Measurements from ENCODE around the gene GSK3A. TPM values are rescaled to one million over a fixed set of nuclear protein-coding genes. Genes with fewer than 3 reads are reported as not detected.

Gene GSK3A
- total and polyA plus RNA-seq, 2 experiments from 2014 or later, result 17.7 to 40.7 TPM

DNA sequence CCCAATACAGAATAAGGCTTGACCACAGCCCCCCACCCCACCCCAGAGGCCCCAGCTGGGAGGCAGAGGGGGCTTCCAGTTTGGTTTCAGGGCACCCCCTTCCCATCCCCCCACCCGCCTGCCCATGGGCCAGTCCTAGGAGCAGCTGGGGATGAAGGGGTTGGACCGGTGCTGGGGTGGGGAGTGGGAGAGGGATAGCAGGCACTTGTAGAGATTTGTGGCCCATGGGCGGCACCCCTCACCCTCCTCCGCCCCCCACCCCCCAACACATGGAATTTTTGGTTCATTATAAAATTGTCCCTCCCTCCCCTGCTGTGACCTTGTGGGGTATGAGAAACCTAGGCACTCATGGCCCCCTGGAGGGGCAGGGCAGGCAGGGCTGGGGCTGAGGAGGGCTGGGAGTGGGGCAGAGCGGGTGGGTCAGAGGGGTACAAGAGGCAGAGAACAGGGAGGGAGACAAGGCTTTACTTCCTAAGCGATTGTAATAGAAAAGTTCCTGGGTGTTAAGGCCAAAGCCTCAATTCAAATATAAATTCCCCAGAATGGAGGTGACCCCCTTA is 5.3 kb upstream of the GSK3A start:
- Histone ChIP-seq H3K27ac (ENCODE audit: low read depth) (no peak overlapping the region), H3K79me2 (replicated peaks; ENCODE audit: insufficient read depth) (peaks cover 26% of the 10 kb centered on the region), H3K4me1 (ENCODE audit: insufficient read depth) (peaks cover 44% of the 10 kb centered on the region), H3K27me3 (ENCODE audit: insufficient read depth) (no peaks in the 10 kb centered on the region), H3K9me2 (ENCODE audit: insufficient read depth) (no peaks in the 10 kb centered on the region), H3F3A (replicated peaks; ENCODE audit: low read depth) (peaks cover 13% of the 10 kb centered on the region), H3K4me3 (no peak overlapping the region), H4K20me1 (replicated peaks; ENCODE audit: insufficient read depth) (no peaks in the 10 kb centered on the region; the same call in 1 of the 2 replicates), H2AFZ (no peak overlapping the region), H3K36me3 (ENCODE audit: insufficient read depth) (no peaks in the 10 kb centered on the region), H3K4me2 (no peak overlapping the region)
- Mint-ChIP-seq H3K27me3 (ENCODE audit: insufficient read depth, low read depth, poor library complexity) (peaks cover 26% of the 10 kb centered on the region), H3K9me3 (no peaks in the 10 kb centered on the region; the same call in 2 of the 3 replicates), H3K4me1 (peaks cover 44% of the 10 kb centered on the region), H3K36me3 (ENCODE audit: low read depth) (peaks cover 10% of the 10 kb centered on the region; the same call in 2 of the 3 replicates), H3K27ac (no peak overlapping the region), H3K4me3 (no peak overlapping the region)
- DNase-seq (ENCODE audit: low spot score) (no peak), ATAC-seq (no peak)
- TF ChIP-seq, protein P1, sequence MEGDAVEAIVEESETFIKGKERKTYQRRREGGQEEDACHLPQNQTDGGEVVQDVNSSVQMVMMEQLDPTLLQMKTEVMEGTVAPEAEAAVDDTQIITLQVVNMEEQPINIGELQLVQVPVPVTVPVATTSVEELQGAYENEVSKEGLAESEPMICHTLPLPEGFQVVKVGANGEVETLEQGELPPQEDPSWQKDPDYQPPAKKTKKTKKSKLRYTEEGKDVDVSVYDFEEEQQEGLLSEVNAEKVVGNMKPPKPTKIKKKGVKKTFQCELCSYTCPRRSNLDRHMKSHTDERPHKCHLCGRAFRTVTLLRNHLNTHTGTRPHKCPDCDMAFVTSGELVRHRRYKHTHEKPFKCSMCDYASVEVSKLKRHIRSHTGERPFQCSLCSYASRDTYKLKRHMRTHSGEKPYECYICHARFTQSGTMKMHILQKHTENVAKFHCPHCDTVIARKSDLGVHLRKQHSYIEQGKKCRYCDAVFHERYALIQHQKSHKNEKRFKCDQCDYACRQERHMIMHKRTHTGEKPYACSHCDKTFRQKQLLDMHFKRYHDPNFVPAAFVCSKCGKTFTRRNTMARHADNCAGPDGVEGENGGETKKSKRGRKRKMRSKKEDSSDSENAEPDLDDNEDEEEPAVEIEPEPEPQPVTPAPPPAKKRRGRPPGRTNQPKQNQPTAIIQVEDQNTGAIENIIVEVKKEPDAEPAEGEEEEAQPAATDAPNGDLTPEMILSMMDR (conservative IDR thresholded peaks at IDR 0.05; ENCODE audit: low read depth in 2 of 2), result no peak
- TF ChIP-seq, protein P2, sequence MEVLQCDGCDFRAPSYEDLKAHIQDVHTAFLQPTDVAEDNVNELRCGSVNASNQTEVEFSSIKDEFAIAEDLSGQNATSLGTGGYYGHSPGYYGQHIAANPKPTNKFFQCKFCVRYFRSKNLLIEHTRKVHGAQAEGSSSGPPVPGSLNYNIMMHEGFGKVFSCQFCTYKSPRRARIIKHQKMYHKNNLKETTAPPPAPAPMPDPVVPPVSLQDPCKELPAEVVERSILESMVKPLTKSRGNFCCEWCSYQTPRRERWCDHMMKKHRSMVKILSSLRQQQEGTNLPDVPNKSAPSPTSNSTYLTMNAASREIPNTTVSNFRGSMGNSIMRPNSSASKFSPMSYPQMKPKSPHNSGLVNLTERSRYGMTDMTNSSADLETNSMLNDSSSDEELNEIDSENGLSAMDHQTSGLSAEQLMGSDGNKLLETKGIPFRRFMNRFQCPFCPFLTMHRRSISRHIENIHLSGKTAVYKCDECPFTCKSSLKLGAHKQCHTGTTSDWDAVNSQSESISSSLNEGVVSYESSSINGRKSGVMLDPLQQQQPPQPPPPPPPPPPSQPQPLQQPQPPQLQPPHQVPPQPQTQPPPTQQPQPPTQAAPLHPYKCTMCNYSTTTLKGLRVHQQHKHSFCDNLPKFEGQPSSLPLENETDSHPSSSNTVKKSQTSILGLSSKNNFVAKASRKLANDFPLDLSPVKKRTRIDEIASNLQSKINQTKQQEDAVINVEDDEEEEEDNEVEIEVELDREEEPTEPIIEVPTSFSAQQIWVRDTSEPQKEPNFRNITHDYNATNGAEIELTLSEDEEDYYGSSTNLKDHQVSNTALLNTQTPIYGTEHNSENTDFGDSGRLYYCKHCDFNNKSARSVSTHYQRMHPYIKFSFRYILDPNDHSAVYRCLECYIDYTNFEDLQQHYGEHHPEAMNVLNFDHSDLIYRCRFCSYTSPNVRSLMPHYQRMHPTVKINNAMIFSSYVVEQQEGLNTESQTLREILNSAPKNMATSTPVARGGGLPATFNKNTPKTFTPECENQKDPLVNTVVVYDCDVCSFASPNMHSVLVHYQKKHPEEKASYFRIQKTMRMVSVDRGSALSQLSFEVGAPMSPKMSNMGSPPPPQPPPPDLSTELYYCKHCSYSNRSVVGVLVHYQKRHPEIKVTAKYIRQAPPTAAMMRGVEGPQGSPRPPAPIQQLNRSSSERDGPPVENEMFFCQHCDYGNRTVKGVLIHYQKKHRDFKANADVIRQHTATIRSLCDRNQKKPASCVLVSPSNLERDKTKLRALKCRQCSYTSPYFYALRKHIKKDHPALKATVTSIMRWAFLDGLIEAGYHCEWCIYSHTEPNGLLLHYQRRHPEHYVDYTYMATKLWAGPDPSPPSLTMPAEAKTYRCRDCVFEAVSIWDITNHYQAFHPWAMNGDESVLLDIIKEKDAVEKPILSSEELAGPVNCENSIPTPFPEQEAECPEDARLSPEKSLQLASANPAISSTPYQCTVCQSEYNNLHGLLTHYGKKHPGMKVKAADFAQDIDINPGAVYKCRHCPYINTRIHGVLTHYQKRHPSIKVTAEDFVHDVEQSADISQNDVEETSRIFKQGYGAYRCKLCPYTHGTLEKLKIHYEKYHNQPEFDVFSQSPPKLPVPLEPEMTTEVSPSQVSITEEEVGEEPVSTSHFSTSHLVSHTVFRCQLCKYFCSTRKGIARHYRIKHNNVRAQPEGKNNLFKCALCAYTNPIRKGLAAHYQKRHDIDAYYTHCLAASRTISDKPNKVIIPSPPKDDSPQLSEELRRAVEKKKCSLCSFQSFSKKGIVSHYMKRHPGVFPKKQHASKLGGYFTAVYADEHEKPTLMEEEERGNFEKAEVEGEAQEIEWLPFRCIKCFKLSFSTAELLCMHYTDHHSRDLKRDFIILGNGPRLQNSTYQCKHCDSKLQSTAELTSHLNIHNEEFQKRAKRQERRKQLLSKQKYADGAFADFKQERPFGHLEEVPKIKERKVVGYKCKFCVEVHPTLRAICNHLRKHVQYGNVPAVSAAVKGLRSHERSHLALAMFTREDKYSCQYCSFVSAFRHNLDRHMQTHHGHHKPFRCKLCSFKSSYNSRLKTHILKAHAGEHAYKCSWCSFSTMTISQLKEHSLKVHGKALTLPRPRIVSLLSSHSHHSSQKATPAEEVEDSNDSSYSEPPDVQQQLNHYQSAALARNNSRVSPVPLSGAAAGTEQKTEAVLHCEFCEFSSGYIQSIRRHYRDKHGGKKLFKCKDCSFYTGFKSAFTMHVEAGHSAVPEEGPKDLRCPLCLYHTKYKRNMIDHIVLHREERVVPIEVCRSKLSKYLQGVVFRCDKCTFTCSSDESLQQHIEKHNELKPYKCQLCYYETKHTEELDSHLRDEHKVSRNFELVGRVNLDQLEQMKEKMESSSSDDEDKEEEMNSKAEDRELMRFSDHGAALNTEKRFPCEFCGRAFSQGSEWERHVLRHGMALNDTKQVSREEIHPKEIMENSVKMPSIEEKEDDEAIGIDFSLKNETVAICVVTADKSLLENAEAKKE (CRISPR knock-in tag; IDR thresholded peaks at IDR 0.05), result no peak
- TF ChIP-seq EZH2 (IDR thresholded peaks at IDR 0.05; ENCODE audit: low read depth, unreplicated experiment), result no peak
- no peak for TF ChIP-seq JUNB (IDR thresholded peaks at IDR 0.05; ENCODE audit: unreplicated experiment)
- no peak for TF ChIP-seq POLR2AphosphoS5 (IDR thresholded peaks at IDR 0.05; ENCODE audit: low read depth)
- TF ChIP-seq EZH2phosphoT487 (IDR thresholded peaks at IDR 0.05; ENCODE audit: unreplicated experiment), result no peak
- no peak for TF ChIP-seq ZNF331 (CRISPR knock-in tag; IDR thresholded peaks at IDR 0.05; ENCODE audit: low read depth)
- TF ChIP-seq, protein P3, sequence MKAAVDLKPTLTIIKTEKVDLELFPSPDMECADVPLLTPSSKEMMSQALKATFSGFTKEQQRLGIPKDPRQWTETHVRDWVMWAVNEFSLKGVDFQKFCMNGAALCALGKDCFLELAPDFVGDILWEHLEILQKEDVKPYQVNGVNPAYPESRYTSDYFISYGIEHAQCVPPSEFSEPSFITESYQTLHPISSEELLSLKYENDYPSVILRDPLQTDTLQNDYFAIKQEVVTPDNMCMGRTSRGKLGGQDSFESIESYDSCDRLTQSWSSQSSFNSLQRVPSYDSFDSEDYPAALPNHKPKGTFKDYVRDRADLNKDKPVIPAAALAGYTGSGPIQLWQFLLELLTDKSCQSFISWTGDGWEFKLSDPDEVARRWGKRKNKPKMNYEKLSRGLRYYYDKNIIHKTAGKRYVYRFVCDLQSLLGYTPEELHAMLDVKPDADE (IDR thresholded peaks at IDR 0.05), result no peak
- no peak for TF ChIP-seq ZNF114 (CRISPR knock-in tag; IDR thresholded peaks at IDR 0.05)
- TF ChIP-seq, protein P4, sequence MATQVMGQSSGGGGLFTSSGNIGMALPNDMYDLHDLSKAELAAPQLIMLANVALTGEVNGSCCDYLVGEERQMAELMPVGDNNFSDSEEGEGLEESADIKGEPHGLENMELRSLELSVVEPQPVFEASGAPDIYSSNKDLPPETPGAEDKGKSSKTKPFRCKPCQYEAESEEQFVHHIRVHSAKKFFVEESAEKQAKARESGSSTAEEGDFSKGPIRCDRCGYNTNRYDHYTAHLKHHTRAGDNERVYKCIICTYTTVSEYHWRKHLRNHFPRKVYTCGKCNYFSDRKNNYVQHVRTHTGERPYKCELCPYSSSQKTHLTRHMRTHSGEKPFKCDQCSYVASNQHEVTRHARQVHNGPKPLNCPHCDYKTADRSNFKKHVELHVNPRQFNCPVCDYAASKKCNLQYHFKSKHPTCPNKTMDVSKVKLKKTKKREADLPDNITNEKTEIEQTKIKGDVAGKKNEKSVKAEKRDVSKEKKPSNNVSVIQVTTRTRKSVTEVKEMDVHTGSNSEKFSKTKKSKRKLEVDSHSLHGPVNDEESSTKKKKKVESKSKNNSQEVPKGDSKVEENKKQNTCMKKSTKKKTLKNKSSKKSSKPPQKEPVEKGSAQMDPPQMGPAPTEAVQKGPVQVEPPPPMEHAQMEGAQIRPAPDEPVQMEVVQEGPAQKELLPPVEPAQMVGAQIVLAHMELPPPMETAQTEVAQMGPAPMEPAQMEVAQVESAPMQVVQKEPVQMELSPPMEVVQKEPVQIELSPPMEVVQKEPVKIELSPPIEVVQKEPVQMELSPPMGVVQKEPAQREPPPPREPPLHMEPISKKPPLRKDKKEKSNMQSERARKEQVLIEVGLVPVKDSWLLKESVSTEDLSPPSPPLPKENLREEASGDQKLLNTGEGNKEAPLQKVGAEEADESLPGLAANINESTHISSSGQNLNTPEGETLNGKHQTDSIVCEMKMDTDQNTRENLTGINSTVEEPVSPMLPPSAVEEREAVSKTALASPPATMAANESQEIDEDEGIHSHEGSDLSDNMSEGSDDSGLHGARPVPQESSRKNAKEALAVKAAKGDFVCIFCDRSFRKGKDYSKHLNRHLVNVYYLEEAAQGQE (IDR thresholded peaks at IDR 0.05; ENCODE audit: unreplicated experiment), result no peak
- TF ChIP-seq NANOG (IDR thresholded peaks at IDR 0.05; ENCODE audit: borderline replicate concordance), result no peak
- no peak for TF ChIP-seq STAT1 (IDR thresholded peaks at IDR 0.05; ENCODE audit: unreplicated experiment)
- no peak for TF ChIP-seq CREB1 (CRISPR knock-in tag; IDR thresholded peaks at IDR 0.05; ENCODE audit: low read depth)
